HepG2 (cell line): ENCODE data around the gene TMCC1. TPM values are rescaled to one million over a fixed set of nuclear protein-coding genes. Genes with fewer than 3 reads are reported as not detected.
A peak's percentile ranks its signal among the peaks of the same experiment; 100 is the strongest.

ENCODE experiments used
- GTF2F1 ChIP-seq: fragments of 150-350 bp; IDR thresholded peaks from 2 replicates; pipeline ENCODE4 v1.6.1; 2014; ENCODE audit warnings: low read length
- HDAC1 ChIP-seq: sonication (generic); formaldehyde crosslinking; IDR thresholded peaks from 2 replicates; pipeline ENCODE4 v1.5.1; 2020; ENCODE audit warnings: mild to moderate bottlenecking, missing genetic modification reagents
- HNF1B ChIP-seq: sonication (generic); formaldehyde crosslinking; IDR thresholded peaks from 2 replicates; pipeline ENCODE4 v1.5.1; 2020; ENCODE audit warnings: mild to moderate bottlenecking, moderate library complexity, missing genetic modification reagents
- MAF1 ChIP-seq: sonication (generic); formaldehyde crosslinking; IDR thresholded peaks from 2 replicates; pipeline ENCODE4 v1.5.0; 2020; ENCODE audit warnings: missing genetic modification reagents, borderline replicate concordance
- MLLT10 ChIP-seq: sonication (generic); formaldehyde crosslinking; IDR thresholded peaks from 2 replicates; pipeline ENCODE4 v1.4.0; 2020; ENCODE audit warnings: missing genetic modification reagents
- MTF1 ChIP-seq: sonication (generic); formaldehyde crosslinking; IDR thresholded peaks from 2 replicates; pipeline ENCODE4 v1.5.0; 2020; ENCODE audit warnings: missing genetic modification reagents
- MYC ChIP-seq: sonication (generic); formaldehyde crosslinking; IDR thresholded peaks from 2 replicates; pipeline ENCODE4 v1.9.0; 2021; ENCODE audit warnings: missing genetic modification reagents, borderline replicate concordance
- POLR2AphosphoS5 ChIP-seq: IDR thresholded peaks from 2 replicates; pipeline ENCODE4 v1.6.1; 2012; ENCODE audit warnings: low read depth, low read length
- PPARG ChIP-seq: conservative IDR thresholded peaks from 2 replicates; pipeline ENCODE4 v1.6.1; 2016; ENCODE audit warnings: missing biosample characterization, missing genetic modification reagents
- RCOR2 ChIP-seq: IDR thresholded peaks from 2 replicates; pipeline ENCODE4 v1.6.1; 2016; ENCODE audit warnings: missing biosample characterization, missing genetic modification reagents
- SIN3B ChIP-seq: fragments of 150-350 bp; IDR thresholded peaks from 2 replicates; pipeline ENCODE4 v1.6.1; 2014; ENCODE audit warnings: low read length
- ZFP90 ChIP-seq: sonication (generic); formaldehyde crosslinking; IDR thresholded peaks from 2 replicates; pipeline ENCODE4 v1.8.0; 2022; ENCODE audit warnings: missing genetic modification reagents, mild to moderate bottlenecking, inconsistent platforms, borderline replicate concordance
- ZFP91 ChIP-seq: sonication (generic); formaldehyde crosslinking; IDR thresholded peaks from 2 replicates; pipeline ENCODE4 v1.9.0; 2022; ENCODE audit warnings: missing genetic modification reagents, mild to moderate bottlenecking, borderline replicate concordance
- ZMAT3 ChIP-seq: sonication (generic); formaldehyde crosslinking; conservative IDR thresholded peaks from 2 replicates; pipeline ENCODE4 v1.7.0; 2021; ENCODE audit warnings: missing genetic modification reagents
- ZNF12 ChIP-seq: sonication (generic); formaldehyde crosslinking; IDR thresholded peaks from 2 replicates; pipeline ENCODE4 v1.5.0; 2020; ENCODE audit warnings: missing genetic modification reagents
- ZNF235 ChIP-seq: sonication (generic); formaldehyde crosslinking; IDR thresholded peaks from 2 replicates; pipeline ENCODE4 v1.8.1; 2023; ENCODE audit warnings: mild to moderate bottlenecking, missing genetic modification reagents, borderline replicate concordance
- ZNF274 ChIP-seq: sonication (generic); formaldehyde crosslinking; IDR thresholded peaks from 2 replicates; pipeline ENCODE4 v1.5.1; 2020; ENCODE audit warnings: mild to moderate bottlenecking, missing genetic modification reagents
- ZNF432 ChIP-seq: sonication (generic); formaldehyde crosslinking; IDR thresholded peaks from 2 replicates; pipeline ENCODE4 v1.5.0; 2020; ENCODE audit warnings: missing genetic modification reagents, mild to moderate bottlenecking, borderline replicate concordance
- ZNF501 ChIP-seq: sonication (generic); formaldehyde crosslinking; IDR thresholded peaks from 2 replicates; pipeline ENCODE4 v1.5.1; 2020; ENCODE audit warnings: mild to moderate bottlenecking, moderate library complexity, missing genetic modification reagents
- ZNF556 ChIP-seq: sonication (generic); formaldehyde crosslinking; IDR thresholded peaks from 2 replicates; pipeline ENCODE4 v1.4.0; 2020; ENCODE audit warnings: mild to moderate bottlenecking, missing genetic modification reagents, borderline replicate concordance
- ZNF674 ChIP-seq: sonication (generic); formaldehyde crosslinking; IDR thresholded peaks from 2 replicates; pipeline ENCODE4 v1.5.0; 2020; ENCODE audit warnings: low read depth, mild to moderate bottlenecking, missing genetic modification reagents
- ZNF737 ChIP-seq: sonication (generic); formaldehyde crosslinking; IDR thresholded peaks from 2 replicates; pipeline ENCODE4 v1.5.0; 2020; ENCODE audit warnings: missing genetic modification reagents, mild to moderate bottlenecking, borderline replicate concordance
- ZNF83 ChIP-seq: sonication (generic); formaldehyde crosslinking; IDR thresholded peaks from 2 replicates; pipeline ENCODE4 v1.4.0; 2020; ENCODE audit warnings: missing genetic modification reagents, mild to moderate bottlenecking, borderline replicate concordance
- ZSCAN25 ChIP-seq: sonication (generic); formaldehyde crosslinking; IDR thresholded peaks from 2 replicates; pipeline ENCODE4 v1.8.0; 2022; ENCODE audit warnings: mild to moderate bottlenecking, missing genetic modification reagents
- polyA plus RNA-seq, 8 experiments: library from polyadenylated mRNA; depleted of rRNA in 3 of 8; stranded (reverse) in 7 of 8; unstranded in 1 of 8; fragments of >200 nt; fragmentation: Illumina TruSeq in 4 of 8; extraction: Trizol in 4 of 8; gene quantifications; 2 replicates each; pipeline versions ENCODE4 v1.2.1 to v1.2.3, GENCODE V29; 2011 to 2016; ENCODE audit warnings: low read depth in 4 of 8, missing spikeins in 1 of 8, mixed read lengths in 1 of 8; ENCODE audit not compliant: insufficient read depth in 1 of 8
- total RNA-seq, 5 experiments: library from RNA; depleted of rRNA; stranded (reverse); fragments of >200 nt; fragmentation: Illumina TruSeq; extraction: Trizol; gene quantifications; 2 replicates each; pipeline ENCODE4 v1.2.3, GENCODE V29; 2016; ENCODE audit warnings: low read depth in 1 of 5
- TF ChIP-seq, protein P1 (sequence below): sonication (generic); formaldehyde crosslinking; IDR thresholded peaks from 2 replicates; pipeline ENCODE4 v1.4.0; 2020; ENCODE audit warnings: missing genetic modification reagents

Gene TMCC1
- total and polyA plus RNA-seq, 2 of the 13 experiments (the other 11 are each of a cell fraction or from before 2014, with no cell fraction given): 12.1 to 264 TPM

DNA sequence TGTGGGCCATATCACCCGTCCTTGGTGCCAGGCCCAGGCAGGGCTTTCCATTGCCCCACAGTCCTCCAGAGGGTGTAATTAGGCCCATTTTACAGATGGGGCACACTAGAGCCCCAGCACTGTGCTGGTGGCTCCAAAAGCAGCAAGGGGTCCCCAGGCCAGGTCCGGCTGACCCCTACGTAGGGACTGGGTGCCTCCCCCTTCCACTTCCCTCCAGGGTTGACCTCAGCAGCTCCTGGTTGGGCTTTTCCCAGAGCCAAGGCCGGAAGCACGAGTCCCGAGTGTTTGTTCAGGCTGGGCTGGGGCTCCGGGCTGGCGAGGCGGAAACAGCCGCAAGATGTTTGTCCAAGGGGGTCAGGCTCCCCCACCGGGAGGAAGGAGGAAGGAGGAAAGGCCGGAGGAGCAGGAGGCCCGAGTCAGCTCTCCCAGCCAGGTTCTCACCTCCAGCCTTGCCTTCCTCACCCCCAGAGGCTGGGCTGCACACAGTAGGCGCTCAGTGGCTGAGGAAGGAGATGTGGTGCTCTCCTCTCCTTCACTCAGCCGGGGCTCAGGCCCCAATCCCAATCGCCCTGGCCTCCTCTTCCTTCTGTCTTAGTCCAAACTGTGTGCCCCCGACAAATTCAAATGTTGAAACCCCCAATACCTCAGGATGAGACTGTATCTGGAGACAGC is 269.9 kb downstream of the TMCC1 start (continued):
- TF ChIP-seq HNF1B (no peak), MTF1 (CRISPR knock-in tag) (no peak), SIN3B (no peak), RCOR2 (CRISPR knock-in tag) (peak; percentile 73; the same call in 1 of the 2 replicates), ZNF674 (no peak), MYC (CRISPR knock-in tag) (no peak), MAF1 (no peak), ZNF737 (CRISPR knock-in tag) (no peak), ZNF556 (CRISPR knock-in tag) (no peak), ZFP90 (CRISPR knock-in tag) (no peak), PPARG (no peak), GTF2F1 (no peak), ZNF274 (CRISPR knock-in tag) (no peak), ZSCAN25 (CRISPR knock-in tag) (no peak), MLLT10 (CRISPR knock-in tag) (no peak), ZNF235 (CRISPR knock-in tag) (no peak), POLR2AphosphoS5 (no peak), HDAC1 (CRISPR knock-in tag) (peak; percentile 71), ZNF83 (CRISPR knock-in tag) (no peak), ZNF12 (CRISPR knock-in tag) (no peak), ZMAT3 (no peak), ZFP91 (CRISPR knock-in tag) (peak; percentile 37; the same call in 1 of the 2 replicates), ZNF432 (no peak), ZNF501 (CRISPR knock-in tag) (no peak)
- TF ChIP-seq, protein P1, sequence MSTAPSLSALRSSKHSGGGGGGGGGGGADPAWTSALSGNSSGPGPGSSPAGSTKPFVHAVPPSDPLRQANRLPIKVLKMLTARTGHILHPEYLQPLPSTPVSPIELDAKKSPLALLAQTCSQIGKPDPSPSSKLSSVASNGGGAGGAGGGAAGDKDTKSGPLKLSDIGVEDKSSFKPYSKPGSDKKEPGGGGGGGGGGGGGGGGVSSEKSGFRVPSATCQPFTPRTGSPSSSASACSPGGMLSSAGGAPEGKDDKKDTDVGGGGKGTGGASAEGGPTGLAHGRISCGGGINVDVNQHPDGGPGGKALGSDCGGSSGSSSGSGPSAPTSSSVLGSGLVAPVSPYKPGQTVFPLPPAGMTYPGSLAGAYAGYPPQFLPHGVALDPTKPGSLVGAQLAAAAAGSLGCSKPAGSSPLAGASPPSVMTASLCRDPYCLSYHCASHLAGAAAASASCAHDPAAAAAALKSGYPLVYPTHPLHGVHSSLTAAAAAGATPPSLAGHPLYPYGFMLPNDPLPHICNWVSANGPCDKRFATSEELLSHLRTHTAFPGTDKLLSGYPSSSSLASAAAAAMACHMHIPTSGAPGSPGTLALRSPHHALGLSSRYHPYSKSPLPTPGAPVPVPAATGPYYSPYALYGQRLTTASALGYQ (CRISPR knock-in tag): no peak
